Left kidney (tissue), 2 donors: Measurements from ENCODE around the gene TPTE2. TPM values are rescaled to one million over a fixed set of nuclear protein-coding genes. Genes with fewer than 3 reads are reported as not detected.
"Not testable (repeated sequence)": the region's sequence is repeated elsewhere in the genome, so short reads cannot be mapped to it uniquely, and the experiment has no call there.

Experiments used
- DNase-seq: peaks from one replicate; pipeline ENCODE4 v3.0.0-alpha.2; 2013
- polyA plus RNA-seq: library from polyadenylated mRNA; unstranded; fragments of 120-200 nt; gene quantifications from one replicate; pipeline ENCODE4 v1.2.1, GENCODE V29; 2013; ENCODE audit not compliant: insufficient read length

The TPTE2 gene
- polyA plus RNA-seq, 1 donor: 0.57 TPM

DNA sequence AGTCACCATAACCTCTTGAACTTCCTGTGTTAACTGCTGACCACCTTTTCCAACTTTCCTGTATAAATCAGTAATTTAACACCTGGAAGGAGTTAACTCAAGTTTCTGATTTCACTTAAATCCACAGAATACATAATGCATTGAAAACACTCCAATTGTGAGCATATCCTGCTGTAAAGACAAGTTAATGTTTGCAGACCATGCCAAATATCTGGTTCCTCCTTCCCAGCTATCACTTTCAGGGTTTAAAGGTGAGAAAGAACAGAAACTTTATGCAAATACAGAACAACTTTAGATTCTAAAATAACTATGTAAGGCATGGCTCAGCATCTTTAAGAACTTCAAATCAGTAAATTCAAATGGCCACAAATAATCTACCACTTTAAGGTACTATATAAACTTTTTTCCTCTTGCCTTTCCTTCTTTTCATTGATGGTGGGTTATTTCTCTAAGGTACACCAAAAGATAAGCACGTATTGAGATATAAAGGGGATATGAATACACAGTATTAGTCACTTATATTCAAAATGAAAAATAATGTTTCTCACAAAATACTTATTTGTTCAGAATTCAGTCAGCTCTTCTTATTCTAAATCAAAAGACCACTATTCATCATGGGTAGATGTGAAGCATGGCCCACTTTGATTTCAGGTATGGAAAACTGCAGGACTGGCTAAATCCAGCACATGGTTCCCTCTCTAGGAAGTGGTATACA, 6.6 kb upstream of the TPTE2 start:
- peak; percentile 13 for DNase-seq

DNA sequence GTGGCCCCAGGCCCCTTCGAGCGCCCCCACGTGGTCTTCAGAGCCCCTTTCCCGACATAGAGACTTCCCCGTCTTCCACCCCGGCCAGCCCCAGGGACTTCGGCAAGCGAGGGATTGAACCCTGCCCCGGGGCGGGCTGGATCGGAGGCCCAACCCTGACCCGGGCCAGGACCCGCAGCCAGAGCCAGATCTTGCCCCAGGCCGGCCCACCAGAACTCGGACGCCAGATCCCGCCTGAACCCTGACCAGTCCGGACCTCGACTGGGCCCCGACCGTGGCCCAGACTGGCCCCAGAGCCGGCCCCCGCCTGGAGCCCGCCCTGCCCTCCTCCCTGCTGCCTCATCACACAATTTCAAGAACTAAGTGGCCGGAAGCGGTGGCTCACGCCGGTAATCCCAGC, 253 bp upstream of the TPTE2 start:
- DNase-seq: no peak

DNA sequence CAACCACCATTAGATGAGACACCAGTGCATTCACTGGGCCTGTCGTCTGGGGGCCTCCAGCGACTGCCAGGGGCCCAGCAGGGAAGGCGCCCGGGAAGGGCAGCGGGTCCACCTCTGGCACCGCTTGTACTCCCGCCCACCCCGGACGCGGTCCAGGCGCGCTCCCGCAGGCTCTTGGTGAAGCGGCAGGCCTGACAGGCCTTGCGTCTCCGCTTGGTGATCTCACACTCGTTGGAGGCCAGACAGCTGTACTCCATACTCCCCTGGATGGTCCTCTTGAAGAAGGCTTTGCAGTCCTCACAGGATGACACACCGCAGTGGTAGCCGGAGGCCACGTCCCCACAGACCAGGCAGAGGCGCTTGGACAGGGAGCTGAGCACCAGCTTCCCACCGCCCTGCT, 660 bp downstream of the TPTE2 start:
- DNase-seq: not testable (repeated sequence)

DNA sequence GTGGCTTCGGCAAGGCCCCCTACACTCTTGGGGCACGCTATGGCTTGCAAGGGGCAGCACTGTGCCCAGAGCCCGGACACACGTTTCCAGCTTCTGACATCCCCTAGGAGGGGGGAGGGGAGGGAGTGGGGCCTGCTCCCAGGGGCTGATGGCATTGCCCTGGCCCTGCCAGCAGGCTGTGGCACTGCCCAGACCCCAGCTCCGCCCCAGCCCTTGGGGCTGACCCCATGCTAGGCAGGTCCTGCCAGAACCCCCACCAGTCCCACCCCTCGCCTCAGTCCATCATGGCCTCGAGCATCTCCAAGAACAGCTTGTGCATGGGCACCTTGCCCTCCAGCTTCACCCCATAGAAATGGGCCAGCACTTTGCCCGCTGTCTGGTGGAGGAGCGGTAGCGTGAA, 1.6 kb downstream of the TPTE2 start:
- not testable (repeated sequence) for DNase-seq

DNA sequence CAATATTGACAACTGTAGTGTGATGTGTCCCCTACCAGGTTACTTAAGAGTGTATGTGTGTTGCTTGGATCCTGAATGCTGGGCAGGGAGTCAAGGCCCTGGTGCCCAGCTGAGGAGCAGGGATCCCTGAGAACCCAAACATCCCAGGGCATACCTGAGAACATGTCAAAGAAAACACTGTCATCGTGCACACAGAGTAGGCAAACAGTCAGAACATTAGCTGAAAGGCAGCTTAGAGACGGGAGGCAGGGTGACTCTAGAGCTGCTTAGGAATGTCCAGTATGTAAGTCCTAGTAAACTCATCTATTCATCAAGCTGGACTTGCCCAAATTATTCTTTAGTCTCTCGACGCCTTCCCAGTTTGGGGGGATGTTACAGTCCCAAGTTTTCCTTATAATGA, 4.0 kb downstream of the TPTE2 start:
- not testable (repeated sequence) for DNase-seq

DNA sequence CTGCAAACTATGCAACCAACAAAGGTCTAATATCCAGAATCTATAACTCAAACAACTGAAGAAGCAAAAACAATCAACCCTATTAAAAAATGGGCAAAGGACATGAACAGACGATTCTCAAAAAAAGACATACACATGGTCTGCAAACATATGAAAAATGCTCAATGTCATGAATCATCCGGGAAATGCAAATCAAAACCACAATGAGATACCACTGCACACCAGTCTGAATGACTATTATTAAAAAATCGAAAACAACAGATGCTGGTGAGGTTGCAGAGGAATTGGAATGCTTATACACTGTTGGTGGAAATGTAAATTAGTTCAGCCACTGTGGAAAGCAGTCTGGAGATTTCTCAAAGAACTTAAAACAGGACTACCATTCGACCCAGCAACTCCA, 12.1 kb downstream of the TPTE2 start:
- not testable (repeated sequence) for DNase-seq

GRCh38 chr13:19525634-19526033, 35.7 kb downstream of the TPTE2 start:
- not testable (repeated sequence) for DNase-seq

GRCh38 chr13:19519049-19519448, 42.3 kb downstream of the TPTE2 start:
- no peak for DNase-seq

DNA sequence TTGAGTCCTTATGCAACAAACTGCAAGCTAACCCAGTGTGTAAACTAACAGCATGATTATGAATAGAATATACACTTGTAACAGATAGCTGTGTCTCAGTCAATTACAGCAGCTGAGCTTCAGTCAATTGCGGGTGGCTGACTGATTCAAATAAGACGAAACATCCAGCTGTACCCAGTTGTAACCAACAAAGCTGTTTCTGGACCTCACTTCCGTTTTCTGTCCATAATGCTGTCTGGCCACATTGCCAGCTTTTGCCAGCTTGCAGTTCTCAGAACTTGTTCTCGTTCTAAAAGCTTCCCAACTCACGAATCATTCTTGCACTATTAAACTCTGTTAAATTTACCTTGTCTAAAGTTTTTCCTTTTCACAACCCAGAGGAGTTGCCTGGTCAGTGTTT, 53.7 kb downstream of the TPTE2 start:
- not testable (repeated sequence) for DNase-seq

GRCh38 chr13:19460126-19460525, 101.2 kb downstream of the TPTE2 start:
- not testable (repeated sequence) for DNase-seq

GRCh38 chr13:19439056-19439686, 122.2 kb downstream of the TPTE2 start:
- not testable (repeated sequence) for DNase-seq

DNA sequence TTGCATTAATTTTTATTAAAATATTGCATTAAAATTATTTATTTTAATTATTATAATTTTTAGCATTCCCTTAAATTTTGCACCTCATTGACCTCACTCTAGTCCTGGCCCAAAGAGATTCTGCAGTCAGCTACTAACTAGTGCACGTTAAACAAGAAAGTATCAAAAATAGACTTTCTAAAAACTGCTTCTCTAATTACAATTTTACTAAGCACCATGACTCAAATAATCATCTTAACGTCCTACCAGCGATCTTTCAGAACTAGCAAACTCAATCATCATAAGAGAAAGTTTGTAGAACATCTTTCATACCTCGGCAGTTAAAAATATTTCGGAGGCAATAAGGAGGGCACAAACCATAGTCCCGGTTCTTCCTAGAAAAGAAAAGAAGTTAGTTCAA, 123.6 kb downstream of the TPTE2 start:
- not testable (repeated sequence) for DNase-seq

GRCh38 chr13:19422236-19422635, 139.1 kb downstream of the TPTE2 start:
- not testable (repeated sequence) for DNase-seq

GRCh38 chr13:19412494-19412893, 148.8 kb downstream of the TPTE2 start:
- not testable (repeated sequence) for DNase-seq

GRCh38 chr13:19382746-19383511, 178.4 kb downstream of the TPTE2 start:
- not testable (repeated sequence) for DNase-seq

- no peak for DNase-seq
These were observed 179.2 kb downstream of the TPTE2 start for GRCh38 chr13:19382111-19382510.

Other genes with a start within 250 kb of the TPTE2 start
- gene MPHOSPH8, start 72.1 kb upstream of the TPTE2 start, polyA plus RNA-seq: 96.6 TPM
- gene PSPC1, start 221.4 kb upstream of the TPTE2 start, polyA plus RNA-seq: 94.1 TPM